ENCODE measurements around the gene SDK2. TPM values are rescaled to one million over a fixed set of nuclear protein-coding genes. Genes with fewer than 3 reads are reported as not detected.

SDK2 gene
- total and polyA plus RNA-seq, 9 of the 15 experiments (the other 6 are each of a cell fraction or from before 2014, with no cell fraction given), result 0.04 TPM; not detected in 8

- no peak for TF ChIP-seq RBM14 (IDR thresholded peaks at IDR 0.05; ENCODE audit: borderline replicate concordance, insufficient read depth, low read depth, low read length)
- TF ChIP-seq CSDE1 (IDR thresholded peaks at IDR 0.05), result no peak
Measured at GRCh38 chr17:73386561-73386960, 257.7 kb downstream of the SDK2 start (continued).

GRCh38 chr17:73384926-73385325 is 259.3 kb downstream of the SDK2 start:
- no peaks in the 10 kb centered on the region for H3K36me3 ChIP-seq (ENCODE audit: control insufficient read depth, insufficient read depth, low read length)
- CTCF ChIA-PET (ENCODE audit: low intra/inter-chr PET ratio), result no interaction called here
- ATAC-seq, result no peak
- H3K4me2 ChIP-seq (ENCODE audit: insufficient read depth, low read length), result no peak overlapping the region
- no peak overlapping the region for H3K4me3 ChIP-seq
- no peaks in the 10 kb centered on the region for H3K79me2 ChIP-seq (ENCODE audit: control insufficient read depth, insufficient read depth, low read length)
- intact Hi-C loops (cut with micrococcal nuclease), result no loop called here
- peaks cover 45 to 67% of the 10 kb centered on the region in 2 experiments; a peak in 4 of 5 replicates for H3K27me3 ChIP-seq (ENCODE audit: control insufficient read depth in 2 of 2, insufficient read depth in 2 of 2, low read length in 2 of 2)
- in situ Hi-C loops (cut with MboI), result no loop called here
- peaks cover 4% of the 10 kb centered on the region; the same call in 1 of the 2 replicates for H4K20me1 ChIP-seq (replicated peaks; ENCODE audit: control insufficient read depth, insufficient read depth, low read length)
- no peak overlapping the region for H2AFZ ChIP-seq (ENCODE audit: low read depth, low read length)
- no peaks in the 10 kb centered on the region for H3K9me1 ChIP-seq (ENCODE audit: control insufficient read depth, insufficient read depth, low read length)
- H3K9me3 ChIP-seq (replicated peaks; ENCODE audit: control insufficient read depth, insufficient read depth, low read depth, low read length), result no peaks in the 10 kb centered on the region
- POLR2A ChIA-PET, result interaction anchor here (0.7 to 1.0 kb wide), 2 partner anchors 10 to 17 kb away, joined by 4 read pairs; no protein-coding TSS in a partner anchor
- no peak for DNase-seq (ENCODE audit: extremely low read depth in 1 of 4, low spot score in 3 of 4)
- H3K9ac ChIP-seq (ENCODE audit: insufficient read depth in 1 of 2, low read depth in 2 of 2, low read length in 2 of 2), result no peak overlapping the region
- H3K4me1 ChIP-seq (replicated peaks in 1 of 2; ENCODE audit: control insufficient read depth in 2 of 2, insufficient read depth in 2 of 2, low read length in 2 of 2), result peaks cover 0 to 8% of the 10 kb centered on the region in 2 experiments; a peak in 2 of 5 replicates
- no peak for FAIRE-seq
- 0% methylated on average over 8 of the region's 8 CpGs for WGBS (ENCODE audit: insufficient coverage, low coverage, missing lambda C conversion rate)
- no TSS peak for BruUV-seq (replicated peaks)
- no peak overlapping the region for H3K27ac ChIP-seq (ENCODE audit: extremely low read depth, low read depth, low read length)
- no peak for TF ChIP-seq ZNF23 (CRISPR knock-in tag; IDR thresholded peaks at IDR 0.05)
- no peak for TF ChIP-seq ATF2 (CRISPR knock-in tag; IDR thresholded peaks at IDR 0.05)
- no peak for TF ChIP-seq BCOR (IDR thresholded peaks at IDR 0.05)
- TF ChIP-seq HOXB6 (CRISPR knock-in tag; IDR thresholded peaks at IDR 0.05; ENCODE audit: borderline replicate concordance), result no peak
- no peak for TF ChIP-seq KHSRP (IDR thresholded peaks at IDR 0.05)
- no peak for TF ChIP-seq IRF2 (CRISPR knock-in tag; IDR thresholded peaks at IDR 0.05)
- TF ChIP-seq, protein P1, sequence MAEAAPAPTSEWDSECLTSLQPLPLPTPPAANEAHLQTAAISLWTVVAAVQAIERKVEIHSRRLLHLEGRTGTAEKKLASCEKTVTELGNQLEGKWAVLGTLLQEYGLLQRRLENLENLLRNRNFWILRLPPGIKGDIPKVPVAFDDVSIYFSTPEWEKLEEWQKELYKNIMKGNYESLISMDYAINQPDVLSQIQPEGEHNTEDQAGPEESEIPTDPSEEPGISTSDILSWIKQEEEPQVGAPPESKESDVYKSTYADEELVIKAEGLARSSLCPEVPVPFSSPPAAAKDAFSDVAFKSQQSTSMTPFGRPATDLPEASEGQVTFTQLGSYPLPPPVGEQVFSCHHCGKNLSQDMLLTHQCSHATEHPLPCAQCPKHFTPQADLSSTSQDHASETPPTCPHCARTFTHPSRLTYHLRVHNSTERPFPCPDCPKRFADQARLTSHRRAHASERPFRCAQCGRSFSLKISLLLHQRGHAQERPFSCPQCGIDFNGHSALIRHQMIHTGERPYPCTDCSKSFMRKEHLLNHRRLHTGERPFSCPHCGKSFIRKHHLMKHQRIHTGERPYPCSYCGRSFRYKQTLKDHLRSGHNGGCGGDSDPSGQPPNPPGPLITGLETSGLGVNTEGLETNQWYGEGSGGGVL (CRISPR knock-in tag; IDR thresholded peaks at IDR 0.05), result no peak

Data from K562 (cell line).